Measurements from ENCODE around the gene NUDT5. TPM values are rescaled to one million over a fixed set of nuclear protein-coding genes. Genes with fewer than 3 reads are reported as not detected.

The NUDT5 gene
- total and polyA plus RNA-seq, 2 of the 8 experiments (the other 6 are each of a cell fraction or from before 2014, with no cell fraction given) = 130 to 134 TPM

GRCh38 chr10:12241810-12242529 lies 46.3 kb upstream of the NUDT5 start (continued):
- no peak for TF ChIP-seq NRF1 (IDR thresholded peaks at IDR 0.05; ENCODE audit: low read depth, low read length)

Data from H1 (cell line).